ENCODE measurements around the gene TMEM223.
"Not testable (repeated sequence)": the region's sequence is repeated elsewhere in the genome, so short reads cannot be mapped to it uniquely, and the experiment has no call there.

The TMEM223 gene

GRCh38 chr11:62752177-62752785 lies 39.5 kb downstream of the TMEM223 start:
- DNase-seq = no peak

GRCh38 chr11:62749931-62750330 lies 41.9 kb downstream of the TMEM223 start:
- DNase-seq = not testable (repeated sequence)

GRCh38 chr11:62747475-62748160 lies 44.2 kb downstream of the TMEM223 start:
- DNase-seq = no peak
